Lower leg skin (tissue), 3 donors: Measurements from ENCODE around the gene DLG2.

Source experiments
- CTCF ChIP-seq, 3 donors: fragments of 450-650 bp; IDR thresholded peaks; one replicate each; pipeline ENCODE4 v1.5.1; 2016; ENCODE audit warnings: antibody characterized with exemption in 3 of 3, mild to moderate bottlenecking in 3 of 3, moderate library complexity in 2 of 3
- POLR2A ChIP-seq, 2 donors: fragments of 450-650 bp; IDR thresholded peaks; one replicate each; pipeline ENCODE4 v1.6.1; 2016 to 2017; ENCODE audit warnings: antibody characterized with exemption in 2 of 2, mild to moderate bottlenecking in 1 of 2, moderate library complexity in 1 of 2

- TF ChIP-seq CTCF (IDR thresholded peaks at IDR 0.05) (no peak), POLR2A (IDR thresholded peaks at IDR 0.05) (no peak)
Observed at GRCh38 chr11:84522331-84522730, 1104.8 kb downstream of the DLG2 start.
